Suppressor macrophage (primary cell): ENCODE data around the gene LRRC8D.
"Not testable (repeated sequence)": the region's sequence is repeated elsewhere in the genome, so short reads cannot be mapped to it uniquely, and the experiment has no call there.

Experiments used
- DNase-seq, 4 experiments: peaks; one replicate each; pipeline ENCODE4 v3.0.0-alpha.2; 2020 to 2022

The LRRC8D gene

DNA sequence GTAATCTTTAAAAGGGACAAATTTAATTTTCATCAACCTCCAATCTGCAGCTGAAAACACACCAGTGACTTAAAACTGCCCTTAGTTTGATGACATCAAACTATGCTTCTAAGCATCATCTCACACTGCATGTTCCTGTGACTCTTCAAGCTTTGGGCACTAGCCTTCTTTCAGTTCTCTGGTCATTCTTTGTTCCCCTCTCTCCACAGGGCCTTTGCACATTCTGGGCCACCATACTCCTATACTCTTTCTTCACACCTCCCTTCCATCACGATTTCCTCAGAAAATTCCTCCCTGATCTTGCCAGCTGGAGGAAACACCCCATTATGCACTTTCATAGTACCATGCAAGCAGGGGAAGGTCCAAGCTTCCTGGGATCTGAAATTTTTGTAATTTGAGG, 96.5 kb downstream of the LRRC8D start:
- no peak for DNase-seq

DNA sequence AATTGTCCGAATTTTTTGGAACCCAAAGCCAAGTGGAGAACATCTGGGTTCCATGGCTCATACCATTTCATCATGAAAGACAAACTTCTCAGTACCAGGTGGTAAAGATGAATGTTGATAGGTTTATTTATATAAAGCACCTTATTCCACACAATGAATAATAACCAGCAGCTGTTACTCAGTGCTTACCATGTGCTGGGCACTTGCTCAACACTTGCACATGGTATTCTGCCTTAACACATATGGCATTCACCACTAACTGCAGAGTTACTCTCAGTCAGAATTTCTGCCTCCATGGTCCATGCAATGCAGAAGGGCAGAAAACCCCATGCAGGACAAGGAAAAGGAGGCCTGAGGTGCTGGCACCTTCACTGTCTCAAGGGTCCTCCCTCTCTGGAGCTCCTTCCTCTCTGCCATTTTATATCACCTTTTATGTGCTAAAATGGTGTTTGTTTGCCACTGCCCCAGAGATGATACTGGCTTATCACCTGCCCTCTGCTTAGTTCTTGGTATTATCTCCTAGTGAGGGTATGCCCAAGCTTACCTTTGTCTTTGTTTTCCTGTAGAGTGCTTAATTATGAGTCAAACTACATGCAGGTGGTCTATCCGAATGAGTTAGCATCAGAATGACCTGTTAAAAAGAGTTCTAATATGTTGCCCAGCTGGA, 97.4 kb downstream of the LRRC8D start:
- no peak for DNase-seq

DNA sequence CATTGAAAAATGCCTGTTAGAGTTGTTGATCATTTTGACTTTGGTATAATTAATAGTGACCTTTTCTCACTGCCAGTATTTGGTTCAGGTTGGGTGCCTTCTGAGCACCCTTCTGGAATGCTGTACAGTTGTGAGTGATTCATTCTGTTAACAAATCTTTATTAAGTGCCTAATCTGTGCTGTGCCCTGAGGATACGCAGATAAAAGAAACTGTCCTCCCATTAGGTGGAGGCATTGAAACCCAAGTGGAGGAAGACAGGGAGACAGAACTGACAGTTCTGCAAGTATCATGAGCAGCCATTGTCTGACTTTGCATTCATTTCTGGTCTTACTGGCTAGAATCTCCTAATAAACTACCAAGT, 97.9 kb downstream of the LRRC8D start:
- DNase-seq: no peak

DNA sequence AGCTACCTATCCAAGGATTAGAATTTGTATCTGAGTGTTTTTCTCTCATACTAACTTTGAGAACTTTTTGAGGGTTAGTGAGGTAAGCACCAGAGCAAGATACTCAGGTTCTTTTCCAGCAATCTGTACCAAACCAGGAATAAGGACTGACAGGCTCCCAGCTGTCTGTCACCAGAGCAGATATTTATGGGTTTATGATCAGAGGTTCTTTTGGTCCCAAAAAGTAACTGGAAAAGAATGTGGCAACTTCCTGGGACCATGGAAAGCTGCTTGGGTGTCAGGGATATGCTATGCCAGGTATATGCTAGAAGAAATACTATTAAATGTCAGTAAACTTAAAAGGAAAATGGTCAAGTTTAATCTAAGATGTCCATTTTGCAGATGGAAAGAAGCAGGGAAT, 98.3 kb downstream of the LRRC8D start:
- DNase-seq: no peak

DNA sequence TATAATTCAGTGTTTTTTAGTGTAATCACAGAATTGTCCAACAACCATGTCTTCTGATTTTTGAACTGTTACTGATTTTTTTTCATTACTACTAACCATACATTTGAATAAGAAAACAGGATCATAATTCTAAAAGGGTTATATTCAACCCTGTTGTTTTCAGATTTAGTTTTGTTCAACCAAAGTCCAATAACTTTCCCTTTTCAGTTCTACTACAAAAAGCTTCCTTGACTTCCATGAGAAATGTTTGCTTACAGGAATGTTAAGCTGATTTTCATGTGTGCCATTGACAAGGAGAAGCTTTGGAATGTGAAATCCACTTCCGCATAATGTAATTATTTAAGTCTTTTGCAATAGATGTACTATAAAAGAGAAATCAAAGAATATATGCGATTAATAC, 102.1 kb downstream of the LRRC8D start:
- DNase-seq: no peak

DNA sequence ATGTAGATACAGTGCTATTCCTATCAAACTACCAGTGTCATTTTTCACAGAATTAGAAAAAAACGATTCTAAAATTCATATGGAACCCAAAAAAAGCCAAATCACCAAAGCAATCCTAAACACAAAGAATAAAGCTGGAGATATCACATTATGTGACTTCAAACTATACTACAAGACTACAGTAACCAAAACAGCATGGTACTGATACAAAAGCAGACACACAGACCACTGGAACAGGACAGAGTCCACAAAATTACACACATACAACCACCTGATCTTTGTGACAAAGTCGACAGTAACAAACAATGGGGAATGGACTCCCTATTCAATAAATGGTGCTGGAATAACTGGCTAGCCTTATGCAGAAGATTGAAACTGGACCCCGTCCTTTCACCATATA, 102.7 kb downstream of the LRRC8D start:
- DNase-seq: no peak

DNA sequence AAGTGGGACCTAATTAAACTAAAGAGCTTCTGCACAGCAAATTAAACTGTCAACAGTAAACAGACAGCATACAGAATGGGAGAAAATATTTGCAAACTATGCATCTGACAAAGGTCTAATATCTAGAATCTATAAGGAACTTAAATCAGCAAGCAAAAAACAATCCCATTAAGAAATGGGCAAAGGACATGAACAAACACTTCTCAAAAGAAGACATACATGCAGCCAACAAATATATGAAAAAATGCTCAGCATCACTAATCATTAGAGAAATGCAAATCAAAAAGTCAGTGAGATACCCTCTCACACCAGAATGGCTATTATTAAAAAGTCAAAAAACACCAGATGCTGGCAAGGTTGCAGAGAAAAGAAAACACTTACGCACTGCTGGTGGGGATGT, 103.2 kb downstream of the LRRC8D start:
- not testable (repeated sequence) for DNase-seq

DNA sequence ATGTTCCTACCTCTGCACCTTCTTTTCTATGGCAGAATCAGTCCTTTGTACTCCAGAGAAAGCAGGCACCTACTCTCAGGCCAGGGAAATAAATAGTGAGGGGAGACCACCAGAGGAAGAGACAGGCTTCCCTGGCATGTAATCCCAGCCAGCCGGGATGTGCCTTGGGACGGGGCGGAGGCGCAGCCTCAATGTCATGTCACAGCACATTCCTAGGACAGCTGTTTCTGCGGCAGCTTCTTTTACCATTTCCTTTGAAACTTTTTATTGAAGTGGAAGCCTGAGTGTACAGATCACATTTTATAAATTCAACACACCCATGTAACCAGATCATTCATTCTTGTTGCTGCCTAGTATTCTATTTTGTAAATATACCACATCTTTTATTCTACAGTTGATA, 106.2 kb downstream of the LRRC8D start:
- no peak for DNase-seq

DNA sequence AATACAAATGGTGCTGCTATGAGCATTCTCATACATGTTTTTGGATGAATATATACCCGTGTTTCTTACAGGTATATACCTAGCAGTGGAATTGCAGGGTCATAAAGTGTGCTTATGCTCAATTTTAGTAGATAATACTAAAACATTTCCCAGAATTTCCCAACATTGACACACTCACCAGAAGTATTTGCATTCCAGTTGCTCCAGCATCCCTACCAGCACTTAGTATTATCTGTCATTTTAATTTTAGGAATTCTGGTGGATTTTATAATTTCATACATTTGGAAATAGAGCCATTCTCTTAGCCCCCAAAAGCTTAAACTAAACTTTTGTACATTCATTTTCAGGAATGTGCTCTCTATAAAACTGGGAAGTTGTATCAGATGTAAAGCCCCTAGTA, 106.6 kb downstream of the LRRC8D start:
- DNase-seq: no peak

DNA sequence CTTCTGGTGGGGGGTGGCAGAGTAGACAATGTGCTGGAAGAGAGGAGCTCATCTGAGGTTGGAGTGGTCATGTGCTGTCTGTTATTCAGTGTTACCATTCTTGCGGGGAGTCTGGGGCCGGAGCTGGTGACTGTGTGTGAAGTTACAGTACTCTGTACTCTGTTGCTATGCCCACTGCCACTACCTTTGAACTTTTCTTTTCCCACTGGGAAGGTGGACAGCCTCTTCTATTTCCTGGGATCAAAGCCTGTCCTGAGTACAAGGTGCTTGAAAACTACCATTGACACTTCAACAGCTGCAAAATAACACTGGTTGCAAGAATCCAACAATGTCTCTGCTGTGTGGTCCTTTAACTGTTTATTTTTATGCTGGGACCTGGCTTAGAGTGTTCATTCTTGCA, 107.7 kb downstream of the LRRC8D start:
- DNase-seq: no peak

DNA sequence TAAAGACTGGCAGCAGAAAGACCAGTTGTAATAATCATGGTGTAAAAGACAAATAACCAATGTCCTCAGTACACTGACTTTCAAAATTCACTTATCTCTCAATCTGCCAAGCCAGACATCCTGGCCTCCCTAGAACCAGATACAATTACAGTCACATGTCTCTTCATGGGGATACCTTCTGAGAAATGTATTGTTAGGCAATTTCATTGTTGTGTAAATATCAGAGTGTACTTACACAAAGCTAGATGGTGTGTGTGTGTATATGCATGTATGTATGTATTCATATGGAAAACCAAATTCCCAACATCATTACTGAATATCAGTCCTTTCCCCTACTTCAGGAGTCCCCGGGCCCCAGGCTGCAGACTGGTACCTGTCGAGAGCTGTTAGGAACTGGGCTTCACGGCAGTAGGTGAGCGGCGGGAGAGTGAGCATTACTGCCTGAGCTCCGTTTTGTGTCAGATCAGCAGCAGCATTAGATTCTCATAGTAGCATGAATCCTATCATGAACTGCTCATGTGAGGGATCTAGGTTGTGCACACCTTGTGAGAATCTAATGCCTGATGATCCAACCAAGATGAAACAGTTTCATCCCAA, 108.7 kb downstream of the LRRC8D start:
- DNase-seq: no peak

DNA sequence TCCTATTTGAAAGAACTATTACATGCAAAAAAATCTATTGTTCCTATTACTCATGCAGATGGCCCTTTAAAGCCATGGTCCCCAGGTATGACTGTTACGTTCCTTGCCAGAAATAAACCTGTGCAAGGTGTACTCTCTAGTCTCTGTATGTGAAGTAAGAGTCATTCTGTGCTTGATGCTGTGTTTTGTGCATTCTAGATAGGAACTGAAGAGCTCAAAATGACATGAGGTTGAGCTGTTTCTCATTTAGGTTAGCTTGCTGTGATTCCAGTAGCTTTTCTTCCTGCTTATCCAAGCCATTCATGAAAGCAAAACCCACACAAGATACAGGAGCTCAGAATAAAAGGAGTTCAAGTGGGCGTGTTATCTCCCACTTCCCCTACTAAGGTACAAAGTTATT, 109.7 kb downstream of the LRRC8D start:
- no peak for DNase-seq

DNA sequence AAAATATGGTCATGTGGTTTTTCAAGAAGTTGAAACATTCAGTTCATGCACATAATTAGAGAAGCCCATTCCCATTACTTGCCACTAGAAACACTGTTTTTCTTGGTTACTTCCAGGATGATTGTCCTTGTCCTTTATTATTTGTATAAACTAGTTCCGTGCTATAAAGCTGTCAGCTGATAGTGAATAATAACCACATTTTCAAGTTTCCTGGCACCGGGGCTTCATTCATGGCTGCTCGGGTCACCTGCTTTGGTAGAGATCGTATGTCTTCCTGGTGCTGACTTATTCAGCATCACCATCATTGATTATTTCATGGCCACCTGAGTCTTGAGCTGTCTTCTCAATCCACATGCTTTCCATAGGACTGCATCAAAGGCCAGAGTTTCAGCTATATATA, 111.1 kb downstream of the LRRC8D start:
- no peak for DNase-seq

DNA sequence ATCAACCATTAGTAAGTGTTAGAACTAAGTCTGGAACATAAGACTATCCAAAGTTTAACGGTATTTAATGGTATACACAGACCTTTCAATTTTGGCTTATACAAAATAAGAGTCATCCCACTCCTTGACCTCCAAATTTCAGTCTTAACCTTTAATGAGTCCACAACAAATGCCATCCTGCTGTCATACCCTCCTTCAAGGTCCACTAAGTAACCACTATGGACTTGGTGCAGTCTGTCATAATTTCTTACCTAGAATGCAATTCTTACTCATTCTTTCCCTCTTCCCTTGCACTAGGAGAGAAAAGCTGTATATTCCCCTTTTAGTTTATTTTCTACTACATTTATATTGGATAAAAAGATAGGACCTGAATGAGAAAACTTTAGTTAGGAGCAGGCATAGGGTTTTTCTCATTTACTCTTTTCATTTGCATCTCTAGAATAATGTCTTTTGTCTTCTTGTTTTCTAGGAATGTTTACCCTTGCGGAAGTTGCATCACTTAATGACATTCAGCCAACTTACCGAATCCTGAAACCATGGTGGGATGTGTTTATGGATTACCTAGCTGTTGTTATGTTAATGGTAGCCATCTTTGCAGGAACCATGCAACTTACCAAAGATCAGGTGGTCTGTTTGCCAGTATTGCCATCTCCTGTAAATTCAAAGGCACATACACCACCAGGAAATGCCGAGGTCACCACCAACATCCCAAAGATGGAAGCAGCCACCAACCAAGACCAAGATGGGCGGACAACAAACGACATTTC, 111.9 kb downstream of the LRRC8D start:
- no peak for DNase-seq

DNA sequence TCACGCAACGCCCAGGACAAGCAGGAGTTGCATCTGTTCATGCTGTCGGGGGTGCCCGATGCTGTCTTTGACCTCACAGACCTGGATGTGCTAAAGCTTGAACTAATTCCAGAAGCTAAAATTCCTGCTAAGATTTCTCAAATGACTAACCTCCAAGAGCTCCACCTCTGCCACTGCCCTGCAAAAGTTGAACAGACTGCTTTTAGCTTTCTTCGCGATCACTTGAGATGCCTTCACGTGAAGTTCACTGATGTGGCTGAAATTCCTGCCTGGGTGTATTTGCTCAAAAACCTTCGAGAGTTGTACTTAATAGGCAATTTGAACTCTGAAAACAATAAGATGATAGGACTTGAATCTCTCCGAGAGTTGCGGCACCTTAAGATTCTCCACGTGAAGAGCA, 113.6 kb downstream of the LRRC8D start:
- no peak for DNase-seq

DNA sequence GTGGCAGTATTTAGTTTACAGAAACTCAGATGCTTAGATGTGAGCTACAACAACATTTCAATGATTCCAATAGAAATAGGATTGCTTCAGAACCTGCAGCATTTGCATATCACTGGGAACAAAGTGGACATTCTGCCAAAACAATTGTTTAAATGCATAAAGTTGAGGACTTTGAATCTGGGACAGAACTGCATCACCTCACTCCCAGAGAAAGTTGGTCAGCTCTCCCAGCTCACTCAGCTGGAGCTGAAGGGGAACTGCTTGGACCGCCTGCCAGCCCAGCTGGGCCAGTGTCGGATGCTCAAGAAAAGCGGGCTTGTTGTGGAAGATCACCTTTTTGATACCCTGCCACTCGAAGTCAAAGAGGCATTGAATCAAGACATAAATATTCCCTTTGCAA, 114.4 kb downstream of the LRRC8D start:
- DNase-seq: no peak

DNA sequence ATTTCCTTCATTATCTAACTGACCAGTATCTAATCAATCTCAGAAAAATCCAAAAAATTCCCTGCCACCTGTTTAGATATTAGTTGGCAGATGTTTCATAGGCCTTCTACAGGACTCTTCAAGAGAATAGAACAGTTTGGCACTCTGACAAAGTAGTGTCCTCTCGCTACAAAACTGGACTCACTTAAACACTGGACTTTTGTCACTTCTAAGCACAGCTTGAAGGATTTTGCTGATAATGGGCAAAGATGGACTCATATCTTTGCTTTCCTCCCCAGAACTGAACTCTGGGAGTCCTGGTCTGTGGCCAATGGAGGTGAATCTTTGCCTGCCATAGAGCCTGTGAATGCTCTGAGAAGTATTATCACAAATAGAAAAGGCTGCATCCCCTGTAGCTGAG, 115.9 kb downstream of the LRRC8D start:
- DNase-seq: no peak

DNA sequence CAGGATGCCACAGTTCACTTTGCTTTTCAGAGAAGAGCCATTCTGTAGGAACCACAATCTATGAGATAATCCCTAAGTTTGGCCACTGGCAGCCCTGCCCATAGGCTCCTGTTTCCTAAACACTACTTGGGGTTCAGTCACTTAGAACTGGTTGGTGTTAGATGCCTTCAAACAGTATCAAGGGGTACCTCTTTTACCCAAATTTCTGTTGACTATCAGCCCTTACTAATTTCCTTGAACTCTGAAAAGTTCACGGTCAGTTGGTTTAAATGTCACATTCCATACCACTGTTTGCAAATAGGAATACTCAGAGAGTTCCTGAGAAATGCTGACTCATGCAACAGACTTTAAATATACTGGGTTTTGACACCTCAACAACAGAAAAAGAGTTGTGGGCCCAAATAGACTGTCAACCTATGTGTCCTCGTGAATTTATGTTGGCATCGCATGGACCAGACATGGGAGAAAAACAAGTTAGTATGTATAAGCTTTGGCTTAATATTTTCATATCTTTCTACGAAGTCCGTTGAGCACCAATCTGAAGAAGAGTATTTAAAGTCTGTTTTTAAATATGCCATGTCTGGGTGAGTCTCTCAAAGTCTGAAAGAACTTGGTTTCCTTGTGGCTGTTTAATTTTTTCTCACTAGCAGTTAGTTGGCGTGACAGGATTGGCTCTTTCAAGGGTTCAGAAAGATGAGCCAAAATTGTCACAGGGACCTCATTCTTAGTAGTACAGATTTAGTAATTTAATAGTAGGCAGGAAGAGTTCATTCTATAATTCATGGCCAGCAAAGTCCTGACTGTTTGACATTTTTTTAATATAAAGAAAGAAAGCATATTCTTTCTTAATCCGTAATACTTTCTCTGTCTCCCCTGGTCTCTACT, 117.6 kb downstream of the LRRC8D start:
- no peak for DNase-seq

DNA sequence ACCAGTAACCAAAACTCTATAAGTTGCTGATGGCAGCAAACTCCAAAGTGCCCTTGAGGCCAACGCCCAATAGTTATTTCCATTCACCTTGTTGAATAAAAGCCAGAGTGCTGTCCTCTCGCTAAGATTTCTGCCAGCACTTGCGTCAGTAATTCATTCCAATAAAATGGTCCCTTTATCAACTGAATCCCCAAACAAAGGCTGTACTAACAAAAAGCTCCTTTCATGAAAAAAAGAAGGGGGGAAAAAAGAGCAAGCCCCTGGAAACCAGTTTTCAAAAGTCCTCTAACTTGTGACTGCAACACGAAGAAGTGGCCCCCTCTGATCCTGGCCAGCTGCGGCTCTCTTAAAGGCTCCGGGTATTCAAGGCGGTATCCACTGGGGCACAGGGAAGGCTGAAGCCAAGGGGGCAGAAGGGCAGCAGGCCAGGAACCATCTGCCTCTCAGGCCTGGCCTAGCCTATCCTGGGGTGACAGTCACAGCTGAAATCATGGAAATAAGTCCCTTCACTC, 118.3 kb downstream of the LRRC8D start:
- no peak for DNase-seq

DNA sequence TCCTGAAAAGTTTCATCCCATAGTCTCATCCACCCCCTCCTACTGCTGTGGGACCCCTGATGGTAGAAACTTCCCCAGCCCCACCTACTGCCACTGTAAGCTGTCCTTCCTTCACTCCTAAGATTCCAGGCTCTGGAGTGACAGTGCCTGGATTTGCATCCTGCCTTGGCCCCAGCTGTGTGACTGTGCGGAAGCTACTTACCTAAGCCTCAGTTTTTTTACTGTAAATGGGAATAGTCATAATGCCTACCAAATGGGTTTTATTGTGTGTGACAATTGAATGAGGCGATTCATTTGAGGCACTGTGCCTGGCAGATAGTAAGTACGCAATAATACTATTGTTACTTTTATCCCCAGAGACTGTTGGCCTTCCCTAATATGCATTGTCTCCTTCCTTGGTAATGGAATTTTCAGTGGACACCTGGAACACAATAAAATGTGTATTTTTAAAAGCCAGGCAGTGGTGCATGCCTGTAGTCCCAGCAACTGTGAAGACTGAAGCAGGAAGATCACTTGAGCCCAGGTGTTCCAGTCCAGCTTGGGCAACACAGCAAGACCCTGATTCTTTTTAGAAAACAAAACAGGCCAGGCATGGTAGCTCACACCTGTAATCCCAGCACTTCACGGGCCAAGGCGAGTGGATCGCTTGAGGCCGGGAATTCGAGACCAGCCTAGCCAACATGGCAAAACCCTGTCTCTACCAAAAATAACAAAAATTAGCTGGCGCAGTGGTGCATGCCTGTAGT, 119.0 kb downstream of the LRRC8D start:
- DNase-seq: no peak

DNA sequence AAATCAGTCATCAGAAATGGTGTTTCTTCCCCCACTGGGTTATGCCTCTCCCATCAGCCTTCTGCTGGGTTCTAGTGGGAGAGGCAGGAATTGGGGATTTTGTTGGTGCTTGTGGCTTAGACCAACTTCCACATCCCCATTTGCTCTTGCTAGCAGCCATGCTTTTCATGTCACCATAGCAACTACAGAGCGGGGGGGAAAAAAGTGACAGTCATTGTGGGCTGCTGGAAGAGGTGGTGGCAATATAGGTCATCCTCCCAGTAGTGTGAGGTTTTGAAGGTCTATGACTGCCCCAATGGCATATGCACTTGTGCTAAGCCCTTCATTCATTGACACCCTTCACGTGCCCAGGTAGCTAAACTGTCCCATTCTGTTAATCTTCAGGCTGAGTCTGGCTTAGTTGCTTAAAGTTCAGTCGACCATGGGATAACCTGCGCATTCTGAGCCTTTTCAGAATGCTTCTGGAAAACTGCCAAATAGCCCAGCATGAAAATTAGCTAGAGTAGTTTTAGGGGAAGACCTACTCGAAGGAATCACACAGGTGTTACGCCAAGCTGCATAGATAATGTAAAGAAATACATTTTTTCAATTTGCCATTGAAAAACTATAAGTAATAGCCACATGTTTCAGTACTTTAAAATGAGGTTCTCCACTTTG, 120.4 kb downstream of the LRRC8D start:
- DNase-seq: peak; percentile 52 to 75 (median 65)

DNA sequence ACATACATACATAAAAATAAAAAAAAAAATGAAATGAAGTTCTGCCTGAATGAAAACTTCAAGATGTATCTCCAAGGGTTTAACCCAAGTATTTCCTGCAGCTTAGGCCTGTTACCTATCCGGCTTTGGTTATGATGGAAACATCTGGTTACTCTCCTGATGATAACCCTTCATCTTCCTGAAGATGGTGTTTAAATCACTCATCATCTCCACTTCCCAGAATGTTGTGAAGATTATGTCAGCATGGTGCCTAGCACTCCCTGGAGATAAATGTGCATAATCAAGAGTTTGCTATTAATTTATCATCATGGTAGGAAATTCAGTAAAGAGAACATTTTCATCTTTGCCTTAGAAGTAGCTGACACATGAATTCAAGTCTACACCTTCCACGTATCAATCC, 121.2 kb downstream of the LRRC8D start:
- no peak for DNase-seq
